Left lung (tissue), 10 donors: ENCODE data around the gene SIN3B. TPM values are rescaled to one million over a fixed set of nuclear protein-coding genes. Genes with fewer than 3 reads are reported as not detected.

Experiments
- ATAC-seq: fragments of 200-7000 bp; cut with Tn5 transposase; one replicate; pipeline ENCODE4 v1.9.1; 2020; ENCODE audit warnings: moderate library complexity
- DNase-seq, 4 donors: peaks; one replicate each; pipeline ENCODE4 v3.0.0-alpha.2; 2013 to 2020
- H3K27ac ChIP-seq, 2 donors: fragments of 200-600 bp; sonication (generic) in 1 of 2; one replicate each; pipeline versions ENCODE4 v1.5.0 to v1.8.0; 2020 to 2021
- H3K27me3 ChIP-seq, 2 donors: fragments of 200-600 bp; sonication (generic) in 1 of 2; one replicate each; pipeline versions ENCODE4 v1.5.0 to v1.8.0; 2020 to 2021
- H3K36me3 ChIP-seq, 2 donors: fragments of 200-600 bp; sonication (generic) in 1 of 2; one replicate each; pipeline versions ENCODE4 v1.5.0 to v1.8.0; 2020 to 2021
- H3K4me1 ChIP-seq, 2 donors: fragments of 200-600 bp; one replicate each; pipeline ENCODE4 v1.8.0; 2021
- H3K4me3 ChIP-seq, 2 donors: fragments of 200-600 bp; sonication (generic) in 1 of 2; one replicate each; pipeline versions ENCODE4 v1.5.0 to v1.8.0; 2020 to 2021; ENCODE audit warnings: mild to moderate bottlenecking in 1 of 2
- H3K9me3 ChIP-seq, 2 donors: fragments of 200-600 bp; sonication (generic) in 1 of 2; one replicate each; pipeline versions ENCODE4 v1.5.0 to v1.8.0; 2020 to 2021
- CTCF ChIP-seq, 2 donors: fragments of 200-600 bp; sonication (generic) in 1 of 2; IDR thresholded peaks; one replicate each; pipeline versions ENCODE4 v1.5.0 to v1.8.0; 2021; ENCODE audit warnings: antibody characterized with exemption in 2 of 2
- intact Hi-C, 2 donors: fragments of 100-400 bp; cut with DNase I; formaldehyde crosslinking; loops; one replicate each; pipeline versions ENCODE4 v1.11.2 to v1.14.2; 2022
- polyA plus RNA-seq, 6 donors: library from polyadenylated mRNA; unstranded; fragments of 120-200 nt; gene quantifications; one replicate each; pipeline ENCODE4 v1.2.1, GENCODE V29; 2013; ENCODE audit not compliant: insufficient read length in 6 of 6
- total RNA-seq, 2 donors: library from RNA; stranded (reverse); fragmentation: NEBNext Ultra II Directional; extraction: Animal tissue kit (Norgen Biotek cat#: 25700); gene quantifications; one replicate each; pipeline ENCODE4 v1.2.1, GENCODE V29; 2021
- donor health status: DM: no; HTN: yes; CAD: no.
- donor health status: DM: no; HTN: no; CAD: no.

The SIN3B gene
- total and polyA plus RNA-seq, 8 donors, result 46.3 to 91.1 (median 69.5) TPM

GRCh38 chr19:16928916-16929315, 99.7 kb downstream of the SIN3B start:
- Histone ChIP-seq H3K4me3 (no peak overlapping the region), H3K9me3 (peaks cover 0 to 16% of the 10 kb centered on the region in 2 donors), H3K27me3 (no peaks in the 10 kb centered on the region), H3K27ac (no peak overlapping the region), H3K36me3 (no peaks in the 10 kb centered on the region), H3K4me1 (no peaks in the 10 kb centered on the region)
- no peak for ATAC-seq
- no peak for TF ChIP-seq CTCF (IDR thresholded peaks at IDR 0.05)
- DNase-seq, result no peak
- intact Hi-C loops, result no loop called here

Other genes starting within 250 kb of the SIN3B start
- gene MED26, start 201.2 kb upstream of the SIN3B start, total RNA-seq, result 10 to 100 TPM; 10.0 to 10.3 TPM
- 1 to 10 TPM; 7.0 to 9.7 (median 8.4) TPM for gene MED26, start 201.2 kb upstream of the SIN3B start, polyA plus RNA-seq
- 10 to 100 TPM; 70.7 to 85.9 TPM for gene SMIM7, start 169.3 kb upstream of the SIN3B start, total RNA-seq
- 100 to 1,000 TPM in 4 of 6 donors, 10 to 100 TPM in 2; 98.5 to 112 (median 102) TPM for gene SMIM7, start 169.3 kb upstream of the SIN3B start, polyA plus RNA-seq
- 1 to 10 TPM; 4.8 to 5.9 TPM for gene TMEM38A, start 168.3 kb upstream of the SIN3B start, total RNA-seq
- 1 to 10 TPM; 3.4 to 4.8 (median 4.1) TPM for gene TMEM38A, start 168.3 kb upstream of the SIN3B start, polyA plus RNA-seq
- 1 to 10 TPM in 1 of 2 donors, not detected in 1; 1.2 TPM for gene NWD1, start 109.6 kb upstream of the SIN3B start, total RNA-seq
- under 1 TPM; 0.11 to 0.55 (median 0.41) TPM for gene NWD1, start 109.6 kb upstream of the SIN3B start, polyA plus RNA-seq
- 10 to 100 TPM in 1 of 2 donors, 1 to 10 TPM in 1; 3.1 to 14.8 TPM for gene F2RL3, start 59.6 kb downstream of the SIN3B start, total RNA-seq
- gene F2RL3, start 59.6 kb downstream of the SIN3B start, polyA plus RNA-seq, result 1 to 10 TPM in 5 of 6 donors, under 1 TPM in 1; 0.63 to 2.0 (median 1.2) TPM
- 10 to 100 TPM; 13.1 to 17.3 TPM for gene CPAMD8, start 197.4 kb downstream of the SIN3B start, total RNA-seq
- 10 to 100 TPM; 60.4 to 79.9 (median 66.5) TPM for gene CPAMD8, start 197.4 kb downstream of the SIN3B start, polyA plus RNA-seq
- gene HAUS8, start 246.1 kb downstream of the SIN3B start, total RNA-seq, result 10 to 100 TPM in 1 of 2 donors, 1 to 10 TPM in 1; 8.4 to 11.6 TPM
- 10 to 100 TPM; 11.1 to 15.2 (median 13.8) TPM for gene HAUS8, start 246.1 kb downstream of the SIN3B start, polyA plus RNA-seq
- 100 to 1,000 TPM in 1 of 2 donors, 10 to 100 TPM in 1; 89.5 to 149 TPM for gene MYO9B, start 246.4 kb downstream of the SIN3B start, total RNA-seq
- gene MYO9B, start 246.4 kb downstream of the SIN3B start, polyA plus RNA-seq, result 10 to 100 TPM; 56.5 to 72.6 (median 60.1) TPM